ENCODE results near the gene DEPDC4.

The DEPDC4 gene

GRCh38 chr12:100248886-100249285 is 18.0 kb downstream of the DEPDC4 start:
- no peaks in the 10 kb centered on the region; a peak in 1 of 3 replicates for H3K36me3 ChIP-seq (ENCODE audit: control insufficient read depth in 2 of 2, insufficient read depth in 1 of 2, low read length in 2 of 2)
- no peak overlapping the region for H3K4me3 ChIP-seq (ENCODE audit: low read depth, low read length)
- no peaks in the 10 kb centered on the region for H3K9me3 ChIP-seq (ENCODE audit: control insufficient read depth, insufficient read depth, low read depth, low read length)
- H3K4me1 ChIP-seq (ENCODE audit: control insufficient read depth, insufficient read depth, low read length), result no peaks in the 10 kb centered on the region
- ChIA-PET CTCF (no interaction called here), POLR2A (no interaction called here)
- H3K27ac ChIP-seq (ENCODE audit: extremely low read depth, low read depth, low read length), result no peak overlapping the region
- TF ChIP-seq ZSCAN16 (tag by site-specific recombination; IDR thresholded peaks at IDR 0.05) (no peak), ZNF366 (tag by site-specific recombination; conservative IDR thresholded peaks at IDR 0.05) (no peak), PRDM10 (tag by site-specific recombination; IDR thresholded peaks at IDR 0.05) (no peak), ZNF629 (tag by site-specific recombination; IDR thresholded peaks at IDR 0.05) (no peak)

DNA sequence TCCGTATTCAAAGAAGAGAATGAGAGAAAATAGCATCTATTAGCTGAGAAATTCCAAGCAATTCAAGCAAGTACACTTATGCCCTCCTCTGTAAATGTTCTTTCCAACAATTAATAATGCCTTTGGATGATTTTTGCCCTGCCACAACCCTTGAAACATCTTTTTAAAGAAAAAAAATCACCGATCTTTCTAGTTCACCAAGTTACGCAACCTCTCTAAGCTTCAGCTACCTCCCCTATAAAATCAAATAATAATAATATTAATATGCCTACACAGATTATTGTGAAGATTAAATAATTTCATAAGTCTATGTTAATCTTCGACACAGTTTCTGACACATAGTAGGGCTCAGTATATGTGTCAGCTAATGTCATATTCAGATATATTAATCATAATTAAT is 19.1 kb downstream of the DEPDC4 start:
- Histone ChIP-seq H3K27ac (ENCODE audit: extremely low read depth, low read depth, low read length) (no peak overlapping the region), H3K4me1 (ENCODE audit: control insufficient read depth, insufficient read depth, low read length) (no peaks in the 10 kb centered on the region), H3K9me3 (ENCODE audit: control insufficient read depth, insufficient read depth, low read depth, low read length) (no peaks in the 10 kb centered on the region), H3K4me3 (ENCODE audit: low read depth, low read length) (no peak overlapping the region), H3K36me3 (ENCODE audit: control insufficient read depth in 2 of 2, insufficient read depth in 1 of 2, low read length in 2 of 2) (no peaks in the 10 kb centered on the region; a peak in 1 of 3 replicates)
- ChIA-PET POLR2A (no interaction called here), CTCF (interaction anchor here (0.6 kb wide), 1 partner anchor 99 kb away, joined by 5 read pairs; no protein-coding TSS in a partner anchor)
- TF ChIP-seq ZNF747 (tag by site-specific recombination; IDR thresholded peaks at IDR 0.05) (no peak), CTCF (tag by site-specific recombination; IDR thresholded peaks at IDR 0.05) (no peak), ATF2 (tag by site-specific recombination; IDR thresholded peaks at IDR 0.05; ENCODE audit: low read depth) (no peak), ZNF292 (tag by site-specific recombination; IDR thresholded peaks at IDR 0.05; ENCODE audit: borderline replicate concordance, low read depth) (no peak), SCRT1 (tag by site-specific recombination; IDR thresholded peaks at IDR 0.05; ENCODE audit: borderline replicate concordance) (no peak), ZNF792 (tag by site-specific recombination; IDR thresholded peaks at IDR 0.05) (no peak), ZNF19 (tag by site-specific recombination; IDR thresholded peaks at IDR 0.05; ENCODE audit: low read depth) (no peak), ZNF391 (tag by site-specific recombination; IDR thresholded peaks at IDR 0.05; ENCODE audit: borderline replicate concordance, low read depth) (no peak), KLF10 (tag by site-specific recombination; IDR thresholded peaks at IDR 0.05) (no peak)
- TF ChIP-seq, protein P1, sequence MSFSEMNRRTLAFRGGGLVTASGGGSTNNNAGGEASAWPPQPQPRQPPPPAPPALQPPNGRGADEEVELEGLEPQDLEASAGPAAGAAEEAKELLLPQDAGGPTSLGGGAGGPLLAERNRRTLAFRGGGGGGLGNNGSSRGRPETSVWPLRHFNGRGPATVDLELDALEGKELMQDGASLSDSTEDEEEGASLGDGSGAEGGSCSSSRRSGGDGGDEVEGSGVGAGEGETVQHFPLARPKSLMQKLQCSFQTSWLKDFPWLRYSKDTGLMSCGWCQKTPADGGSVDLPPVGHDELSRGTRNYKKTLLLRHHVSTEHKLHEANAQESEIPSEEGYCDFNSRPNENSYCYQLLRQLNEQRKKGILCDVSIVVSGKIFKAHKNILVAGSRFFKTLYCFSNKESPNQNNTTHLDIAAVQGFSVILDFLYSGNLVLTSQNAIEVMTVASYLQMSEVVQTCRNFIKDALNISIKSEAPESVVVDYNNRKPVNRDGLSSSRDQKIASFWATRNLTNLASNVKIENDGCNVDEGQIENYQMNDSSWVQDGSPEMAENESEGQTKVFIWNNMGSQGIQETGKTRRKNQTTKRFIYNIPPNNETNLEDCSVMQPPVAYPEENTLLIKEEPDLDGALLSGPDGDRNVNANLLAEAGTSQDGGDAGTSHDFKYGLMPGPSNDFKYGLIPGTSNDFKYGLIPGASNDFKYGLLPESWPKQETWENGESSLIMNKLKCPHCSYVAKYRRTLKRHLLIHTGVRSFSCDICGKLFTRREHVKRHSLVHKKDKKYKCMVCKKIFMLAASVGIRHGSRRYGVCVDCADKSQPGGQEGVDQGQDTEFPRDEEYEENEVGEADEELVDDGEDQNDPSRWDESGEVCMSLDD (tag by site-specific recombination; IDR thresholded peaks at IDR 0.05), result no peak
- TF ChIP-seq, protein P2, sequence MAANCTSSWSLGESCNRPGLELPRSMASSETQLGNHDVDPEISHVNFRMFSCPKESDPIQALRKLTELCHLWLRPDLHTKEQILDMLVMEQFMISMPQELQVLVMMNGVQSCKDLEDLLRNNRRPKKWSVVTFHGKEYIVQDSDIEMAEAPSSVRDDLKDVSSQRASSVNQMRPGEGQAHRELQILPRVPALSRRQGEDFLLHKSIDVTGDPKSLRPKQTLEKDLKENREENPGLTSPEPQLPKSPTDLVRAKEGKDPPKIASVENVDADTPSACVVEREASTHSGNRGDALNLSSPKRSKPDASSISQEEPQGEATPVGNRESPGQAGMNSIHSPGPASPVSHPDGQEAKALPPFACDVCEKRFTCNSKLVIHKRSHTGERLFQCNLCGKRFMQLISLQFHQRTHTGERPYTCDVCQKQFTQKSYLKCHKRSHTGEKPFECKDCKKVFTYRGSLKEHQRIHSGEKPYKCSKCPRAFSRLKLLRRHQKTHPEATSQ (tag by site-specific recombination; IDR thresholded peaks at IDR 0.05), result no peak
- TF ChIP-seq, protein P3, sequence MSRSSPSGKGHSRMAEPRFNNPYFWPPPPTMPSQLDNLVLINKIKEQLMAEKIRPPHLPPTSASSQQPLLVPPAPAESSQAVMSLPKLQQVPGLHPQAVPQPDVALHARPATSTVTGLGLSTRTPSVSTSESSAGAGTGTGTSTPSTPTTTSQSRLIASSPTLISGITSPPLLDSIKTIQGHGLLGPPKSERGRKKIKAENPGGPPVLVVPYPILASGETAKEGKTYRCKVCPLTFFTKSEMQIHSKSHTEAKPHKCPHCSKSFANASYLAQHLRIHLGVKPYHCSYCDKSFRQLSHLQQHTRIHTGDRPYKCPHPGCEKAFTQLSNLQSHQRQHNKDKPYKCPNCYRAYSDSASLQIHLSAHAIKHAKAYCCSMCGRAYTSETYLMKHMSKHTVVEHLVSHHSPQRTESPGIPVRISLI (tag by site-specific recombination; IDR thresholded peaks at IDR 0.05), result no peak

Data from HEK293 (cell line).